Heart right ventricle (tissue), 16 donors: ENCODE data around the gene GRK1. TPM values are rescaled to one million over a fixed set of nuclear protein-coding genes. Genes with fewer than 3 reads are reported as not detected.

Source experiments
- ATAC-seq, 8 donors: fragments of 200-7000 bp; cut with Tn5 transposase; one replicate each; pipeline ENCODE4 v1.9.1; 2020; ENCODE audit warnings: mild to moderate bottlenecking in 8 of 8, moderate library complexity in 8 of 8, moderate number of reproducible peaks in 1 of 8
- DNase-seq, 2 donors: peaks; one replicate each; pipeline ENCODE4 v3.0.0-alpha.2; 2020
- H3K27ac ChIP-seq, 10 donors: fragments of 200-600 bp; sonication (generic) in 2 of 10; one replicate each; pipeline versions ENCODE4 v1.5.0 to v1.8.0; 2020 to 2022; ENCODE audit warnings: mild to moderate bottlenecking in 3 of 10
- H3K27me3 ChIP-seq, 7 donors: fragments of 200-600 bp; one replicate each; pipeline ENCODE4 v1.8.0; 2021 to 2022; ENCODE audit warnings: mild to moderate bottlenecking in 2 of 7
- H3K36me3 ChIP-seq, 9 donors: fragments of 200-600 bp; sonication (generic) in 1 of 9; one replicate each; pipeline versions ENCODE4 v1.5.0 to v1.8.0; 2020 to 2022; ENCODE audit warnings: mild to moderate bottlenecking in 2 of 9
- H3K4me1 ChIP-seq, 9 donors: fragments of 200-600 bp; sonication (generic) in 1 of 9; one replicate each; pipeline versions ENCODE4 v1.5.0 to v1.8.0; 2020 to 2022; ENCODE audit warnings: mild to moderate bottlenecking in 4 of 9
- H3K4me3 ChIP-seq, 10 donors: fragments of 200-600 bp; sonication (generic) in 2 of 10; one replicate each; pipeline versions ENCODE4 v1.5.0 to v1.8.0; 2020 to 2022; ENCODE audit warnings: mild to moderate bottlenecking in 7 of 10, moderate library complexity in 2 of 10
- H3K9me3 ChIP-seq, 11 donors: fragments of 200-600 bp in 10 of 11; sonication (generic) in 2 of 11; one replicate each; pipeline versions ENCODE4 v1.5.0 to v1.8.0; 2013 to 2022; ENCODE audit warnings: mild to moderate bottlenecking in 2 of 11, control low read depth in 1 of 11, moderate library complexity in 1 of 11
- CTCF ChIP-seq, 9 donors: fragments of 200-600 bp; sonication (generic) in 2 of 9; IDR thresholded peaks; one replicate each; pipeline versions ENCODE4 v1.5.0 to v1.8.0; 2021 to 2022; ENCODE audit warnings: antibody characterized with exemption in 9 of 9, mild to moderate bottlenecking in 5 of 9, moderate library complexity in 1 of 9
- WGBS, 2 donors: extraction: QIAGEN DNeasy Blood & Tissue Kit; methylation state at CpG; one replicate each; pipeline ENCODE4 v1.1.7; 2013; ENCODE audit warnings: inconsistent platforms in 1 of 2; 5-methylcytosine and 5-hydroxymethylcytosine counted together
- intact Hi-C, 10 donors: fragments of 100-400 bp; cut with DNase I; formaldehyde crosslinking; loops; one replicate each; pipeline versions ENCODE4 v1.11.1 to v1.14.2; 2022
- polyA plus RNA-seq, 2 donors: library from polyadenylated mRNA; stranded (reverse); fragments of 200-250 nt; gene quantifications; one replicate each; pipeline ENCODE4 v1.2.3, GENCODE V29; 2013
- total RNA-seq, 10 donors: library from RNA; stranded (reverse); fragmentation: NEBNext Ultra II Directional in 3 of 10; extraction: Animal tissue kit (Norgen Biotek cat#: 25700) in 3 of 10; gene quantifications; one replicate each; pipeline versions ENCODE4 v1.2.1 to v1.2.4, GENCODE V29; 2021 to 2023
- donor health status: Arrhythmogenic right ventricular cardiomyopathy.
- donor health status: ischemic (EF 13 %, LVEDD 7.1; RV severe dilation, severe dysfunction).
- donor health status: healthy with polysubstance abuse.
- donor health status: DM: no; HTN: yes; CAD: no.
- donor health status: DM: no; HTN: no; CAD: no.
- donor health status: ischemic (EF 25% LVEDD 6.9; RV normal size, moderate dysfunction).
- donor health status: ischemic (EF 25% LVEDD 5.7; RV mildly dilated, moderate dysfunction).
- donor health status: healthy.
- donor health status: DM: yes; HTN: yes; CAD: no.
- donor health status: Ischemic cardiomyopathy.
- donor health status: ischemic (EF 35%, LVEDD 5.7; RV mildly dilated, moderate dysfunction).
- donor health status: nonischemic (EF 11% LVEDD 7.7; RV severe dilation, severe dysfunction).
- donor health status: DM: yes; HTN: yes; CAD: no.
- donor health status: PGD.
- donor health status: ischemic (EF 29% LVEDD 5.4; RV normal size, mild dysfunction).
- donor health status: nonischemic (EF 23%, LVEDD 6.1; RV moderate dilation, normal function).

Gene GRK1
- total and polyA plus RNA-seq, 12 donors = 0.01 to 0.79 (median 0.18) TPM; not detected in 4

- Histone ChIP-seq H3K4me1 (no peaks in the 10 kb centered on the region), H3K36me3 (no peaks in the 10 kb centered on the region), H3K27me3 (peaks cover 0 to 24% (median 6%) of the 10 kb centered on the region in 7 donors), H3K27ac (no peak overlapping the region), H3K4me3 (no peak overlapping the region), H3K9me3 (no peaks in the 10 kb centered on the region)
- 93 to 94% methylated on average over 26 of the region's 26 CpGs for WGBS, 2 donors
- intact Hi-C loops = no loop called here
- TF ChIP-seq CTCF (IDR thresholded peaks at IDR 0.05) = no peak
- ATAC-seq (no peak), DNase-seq (no peak)
These were observed 68.2 kb downstream of the GRK1 start for GRCh38 chr13:113735194-113735593.

DNA sequence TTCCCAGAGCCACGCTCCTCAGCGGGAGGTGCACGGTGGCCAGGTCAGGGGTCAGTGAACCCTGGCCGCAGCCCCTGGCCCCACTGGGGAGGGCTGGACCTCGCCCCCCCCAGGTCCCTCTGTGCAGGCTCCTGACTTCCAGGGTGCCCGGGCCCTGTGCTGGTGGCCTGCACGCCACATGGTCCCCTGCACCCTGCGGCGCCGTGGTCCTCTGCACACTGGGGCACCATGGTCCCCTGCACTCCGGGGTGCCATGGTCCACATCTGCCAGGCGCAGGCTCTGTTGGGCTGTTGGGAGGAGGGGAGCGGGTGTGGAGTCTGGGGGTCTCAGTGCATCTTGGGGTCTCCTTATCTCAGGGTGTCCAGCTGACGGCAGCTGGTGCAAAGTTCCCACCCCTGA, 68.7 kb downstream of the GRK1 start:
- intact Hi-C loops = no loop called here
- Histone ChIP-seq H3K27ac (no peak overlapping the region), H3K4me1 (no peaks in the 10 kb centered on the region), H3K9me3 (no peaks in the 10 kb centered on the region), H3K27me3 (peaks cover 0 to 30% (median 6%) of the 10 kb centered on the region in 7 donors), H3K36me3 (no peaks in the 10 kb centered on the region), H3K4me3 (no peak overlapping the region)
- ATAC-seq = no peak
- DNase-seq = no peak
- no peak for TF ChIP-seq CTCF (IDR thresholded peaks at IDR 0.05)
- 86 to 90% methylated on average over 14 of the region's 14 CpGs for WGBS, 2 donors

DNA sequence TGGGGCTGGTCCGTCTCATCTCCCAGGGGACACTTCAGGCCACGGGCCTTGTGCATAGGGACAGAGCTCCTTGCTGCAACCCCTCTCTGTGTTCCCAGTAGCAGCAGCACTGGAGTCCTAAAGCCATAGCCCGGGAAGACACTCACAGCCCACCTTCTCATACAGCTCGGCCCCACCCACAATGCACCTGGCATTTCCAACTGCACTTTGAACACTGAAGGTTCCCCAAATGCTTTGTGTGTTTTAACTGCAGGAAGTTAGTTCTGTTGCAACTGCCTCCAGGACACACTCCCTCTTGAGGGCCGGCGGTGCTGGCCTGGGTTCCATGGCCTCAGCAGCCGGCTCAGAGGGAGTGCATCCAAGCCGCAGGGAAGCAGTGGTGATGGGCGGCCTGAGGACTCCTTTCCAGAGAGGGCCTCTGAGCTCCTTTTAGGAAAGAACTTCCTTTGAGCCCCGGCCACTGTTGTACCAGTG, 69.3 kb downstream of the GRK1 start:
- H3K27me3 ChIP-seq = peaks cover 0 to 31% (median 6%) of the 10 kb centered on the region in 7 donors
- no peak for ATAC-seq
- no peak overlapping the region for H3K4me3 ChIP-seq
- no peak for TF ChIP-seq CTCF (IDR thresholded peaks at IDR 0.05)
- intact Hi-C loops = no loop called here
- no peak for DNase-seq
- no peaks in the 10 kb centered on the region for H3K36me3 ChIP-seq
- H3K27ac ChIP-seq = no peak overlapping the region
- no peaks in the 10 kb centered on the region for H3K9me3 ChIP-seq
- WGBS, 2 donors = 71 to 72% methylated on average over 10 of the region's 10 CpGs
- H3K4me1 ChIP-seq = no peaks in the 10 kb centered on the region

- no peaks in the 10 kb centered on the region for H3K9me3 ChIP-seq
- DNase-seq (no peak), ATAC-seq (no peak)
- H3K27ac ChIP-seq = no peak overlapping the region
- 81 to 85% methylated on average over 5 of the region's 5 CpGs for WGBS, 2 donors
- H3K4me3 ChIP-seq = no peak overlapping the region
- no peaks in the 10 kb centered on the region for H3K36me3 ChIP-seq
- TF ChIP-seq CTCF (IDR thresholded peaks at IDR 0.05) = no peak
- peaks cover 0 to 39% (median 11%) of the 10 kb centered on the region in 7 donors for H3K27me3 ChIP-seq
- intact Hi-C loops = no loop called here
- peaks cover 0 to 12% (median 0%) of the 10 kb centered on the region in 9 donors for H3K4me1 ChIP-seq
These were observed 70.8 kb downstream of the GRK1 start for GRCh38 chr13:113737803-113738202.
